Tibial nerve (tissue), 4 donors: ENCODE measurements around the gene USP3. TPM values are rescaled to one million over a fixed set of nuclear protein-coding genes. Genes with fewer than 3 reads are reported as not detected.

Source experiments
- DNase-seq, 2 donors: peaks; one replicate each; pipeline ENCODE4 v3.0.0-alpha.2; 2019; ENCODE audit warnings: low spot score in 2 of 2
- H3K27ac ChIP-seq, 4 donors: fragments of 200-600 bp; sonication (generic) in 3 of 4; one replicate each; pipeline ENCODE4 v1.5.1; 2017 to 2019; ENCODE audit warnings: mild to moderate bottlenecking in 1 of 4
- H3K27me3 ChIP-seq, 2 donors: fragments of 200-600 bp; sonication (generic) in 1 of 2; one replicate each; pipeline versions ENCODE4 v1.5.1 to v1.6.0; 2017 to 2019
- H3K36me3 ChIP-seq, 3 donors: fragments of 200-600 bp; sonication (generic); one replicate each; pipeline ENCODE4 v1.5.1; 2018 to 2019
- H3K4me1 ChIP-seq, 4 donors: fragments of 200-600 bp; sonication (generic) in 3 of 4; one replicate each; pipeline ENCODE4 v1.5.1; 2017 to 2019
- H3K4me3 ChIP-seq, 4 donors: fragments of 200-600 bp; sonication (generic) in 3 of 4; one replicate each; pipeline ENCODE4 v1.5.1; 2017 to 2019; ENCODE audit warnings: mild to moderate bottlenecking in 1 of 4, moderate library complexity in 1 of 4
- H3K9me3 ChIP-seq, 4 donors: fragments of 200-600 bp; sonication (generic) in 3 of 4; one replicate each; pipeline ENCODE4 v1.5.1; 2017 to 2019
- CTCF ChIP-seq, 5 experiments: fragments of 200-600 bp in 3 of 5; fragments of 450-650 bp in 2 of 5; sonication (generic) in 3 of 5; IDR thresholded peaks; one replicate each; pipeline ENCODE4 v1.5.1; 2016 to 2019; ENCODE audit warnings: antibody characterized with exemption in 5 of 5, mild to moderate bottlenecking in 3 of 5, moderate library complexity in 2 of 5
- EP300 ChIP-seq, 2 donors: sonication (generic); formaldehyde crosslinking; IDR thresholded peaks; one replicate each; pipeline ENCODE4 v1.6.1; 2017; ENCODE audit warnings: antibody characterized with exemption in 2 of 2, mild to moderate bottlenecking in 1 of 2
- POLR2A ChIP-seq, 2 donors: fragments of 450-650 bp; IDR thresholded peaks; one replicate each; pipeline ENCODE4 v1.6.1; 2017; ENCODE audit warnings: antibody characterized with exemption in 2 of 2, mild to moderate bottlenecking in 2 of 2, moderate library complexity in 2 of 2
- WGBS, 2 donors: methylation state at CpG; one replicate each; pipeline ENCODE4 v1.1.5; 2018; 5-methylcytosine and 5-hydroxymethylcytosine counted together
- total RNA-seq, 4 donors: library from RNA; depleted of rRNA; stranded (reverse); fragments of >200 nt; gene quantifications; one replicate each; pipeline ENCODE4 v1.1.0, GENCODE V29; 2016

USP3 gene
- total RNA-seq, 4 donors from 2014 or later: 32.8 to 47.3 (median 38.3) TPM

DNA sequence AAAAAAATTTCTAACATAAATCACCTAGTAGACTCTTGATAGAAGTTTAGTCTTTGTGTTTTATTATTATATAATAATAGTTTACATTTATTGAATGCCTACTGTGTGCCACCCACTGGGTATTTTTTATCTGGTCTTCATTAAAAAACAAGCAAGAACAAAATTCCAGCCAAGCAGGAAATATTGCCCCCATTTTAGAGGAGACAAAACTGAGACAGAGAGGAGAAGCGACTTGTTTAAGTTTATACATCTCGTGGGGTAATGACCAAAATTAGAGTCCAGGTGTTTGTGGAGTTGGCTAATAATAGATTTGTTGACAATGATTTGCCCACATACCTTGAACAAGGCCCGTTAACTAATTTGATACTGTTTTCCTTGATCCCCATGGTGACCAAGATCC lies 59.7 kb downstream of the USP3 start:
- TF ChIP-seq POLR2A (IDR thresholded peaks at IDR 0.05) (no peak), EP300 (IDR thresholded peaks at IDR 0.05) (no peak), CTCF (IDR thresholded peaks at IDR 0.05) (no peak)
- DNase-seq: no peak
- Histone ChIP-seq H3K4me1 (no peaks in the 10 kb centered on the region), H3K9me3 (no peaks in the 10 kb centered on the region), H3K27ac (no peak overlapping the region), H3K27me3 (no peaks in the 10 kb centered on the region), H3K36me3 (peaks cover 0 to 74% (median 9%) of the 10 kb centered on the region in 3 donors), H3K4me3 (no peak overlapping the region)
- 32 to 58% methylated on average over 3 of the region's 3 CpGs for WGBS, 2 donors

GRCh38 chr15:63565536-63566186 lies 61.3 kb downstream of the USP3 start:
- 62 to 77% methylated on average over 2 of the region's 2 CpGs for WGBS, 2 donors
- Histone ChIP-seq H3K4me3 (no peak overlapping the region), H3K27ac (no peak overlapping the region), H3K4me1 (no peaks in the 10 kb centered on the region), H3K9me3 (no peaks in the 10 kb centered on the region), H3K27me3 (no peaks in the 10 kb centered on the region), H3K36me3 (peaks cover 0 to 79% (median 12%) of the 10 kb centered on the region in 3 donors)
- TF ChIP-seq EP300 (IDR thresholded peaks at IDR 0.05) (no peak), CTCF (IDR thresholded peaks at IDR 0.05) (no peak), POLR2A (IDR thresholded peaks at IDR 0.05) (no peak)
- DNase-seq: no peak

DNA sequence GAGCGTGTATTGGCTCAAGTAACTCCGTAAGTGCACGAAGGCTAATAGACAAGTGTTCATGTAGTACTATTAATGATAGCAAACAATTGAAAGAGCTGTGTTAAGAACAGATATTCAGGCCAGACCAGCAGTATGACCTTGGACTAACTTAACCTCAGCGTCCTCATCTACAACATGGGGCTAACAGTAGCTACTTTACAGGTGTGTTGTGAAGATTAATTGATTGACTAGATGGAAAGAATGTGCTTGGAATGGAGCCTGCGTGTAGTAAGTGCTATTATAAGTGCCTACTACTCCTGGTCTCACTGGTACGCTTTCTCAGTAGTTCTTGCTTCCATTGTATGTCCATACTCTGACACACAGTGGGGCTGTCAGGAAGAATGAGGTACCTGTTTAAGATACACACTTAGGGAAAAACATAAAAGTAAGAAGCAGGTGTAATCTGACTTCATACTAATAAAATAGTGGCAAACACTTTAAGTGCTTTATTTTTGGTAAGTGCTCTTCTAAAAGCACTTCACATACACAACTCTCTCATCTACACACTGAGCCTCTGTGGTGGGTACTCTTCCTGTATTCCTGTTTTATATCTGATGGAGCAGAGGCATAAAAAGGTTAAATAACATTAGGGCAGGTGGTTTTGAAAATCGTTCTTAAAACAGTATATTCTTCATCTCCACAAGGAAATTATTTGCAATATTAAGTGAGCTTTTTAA lies 68.5 kb downstream of the USP3 start:
- WGBS, 2 donors: 88 to 91% methylated on average over 7 of the region's 7 CpGs
- DNase-seq: no peak
- Histone ChIP-seq H3K9me3 (no peaks in the 10 kb centered on the region), H3K27me3 (no peaks in the 10 kb centered on the region), H3K36me3 (peaks cover 0 to 62% (median 4%) of the 10 kb centered on the region in 3 donors), H3K4me3 (no peak overlapping the region), H3K27ac (no peak overlapping the region), H3K4me1 (no peaks in the 10 kb centered on the region)
- TF ChIP-seq EP300 (IDR thresholded peaks at IDR 0.05) (no peak), CTCF (IDR thresholded peaks at IDR 0.05) (no peak), POLR2A (IDR thresholded peaks at IDR 0.05) (no peak)

- peaks cover 0 to 57% (median 4%) of the 10 kb centered on the region in 3 donors for H3K36me3 ChIP-seq
- no peak overlapping the region for H3K4me3 ChIP-seq
These were observed 69.1 kb downstream of the USP3 start for GRCh38 chr15:63573533-63573932.

More at GRCh38 chr15:63573533-63573932, 69.1 kb downstream of the USP3 start:
- no peak for DNase-seq
- Histone ChIP-seq H3K9me3 (no peaks in the 10 kb centered on the region), H3K4me1 (no peaks in the 10 kb centered on the region), H3K27ac (no peak overlapping the region), H3K27me3 (no peaks in the 10 kb centered on the region)
- TF ChIP-seq POLR2A (IDR thresholded peaks at IDR 0.05): no peak
- TF ChIP-seq CTCF (IDR thresholded peaks at IDR 0.05): no peak
- TF ChIP-seq EP300 (IDR thresholded peaks at IDR 0.05): no peak
